Neural crest cell (in vitro differentiated cells): Measurements from ENCODE around the gene FAM210A. TPM values are rescaled to one million over a fixed set of nuclear protein-coding genes. Genes with fewer than 3 reads are reported as not detected.
A peak's percentile ranks its signal among the peaks of the same experiment; 100 is the strongest.

Experiments
- DNase-seq: peaks from one replicate; pipeline ENCODE4 v3.0.0; 2021; ENCODE audit warnings: low read depth, mixed read lengths, low spot score
- H3K27ac Mint-ChIP-seq: one replicate; pipeline ENCODE4 v1.8.0; 2021; ENCODE audit warnings: mild to moderate bottlenecking, mixed read lengths; ENCODE audit not compliant: unreplicated experiment
- H3K27me3 Mint-ChIP-seq: 2 replicates; pipeline ENCODE4 v1.8.0; 2021; ENCODE audit warnings: low read depth, mild to moderate bottlenecking, mixed read lengths
- H3K36me3 Mint-ChIP-seq: 2 replicates; pipeline ENCODE4 v1.8.0; 2021; ENCODE audit warnings: low read depth, mild to moderate bottlenecking, mixed read lengths
- H3K4me1 Mint-ChIP-seq: 2 replicates; pipeline ENCODE4 v1.8.0; 2021; ENCODE audit warnings: mixed read lengths
- H3K4me3 Mint-ChIP-seq: one replicate; pipeline ENCODE4 v1.8.0; 2021; ENCODE audit warnings: mild to moderate bottlenecking, mixed read lengths
- H3K9me3 Mint-ChIP-seq: 2 replicates; pipeline ENCODE4 v1.8.0; 2021; ENCODE audit warnings: mixed read lengths
- total RNA-seq: library from RNA; stranded (reverse); gene quantifications from 2 replicates; pipeline ENCODE4 v1.2.1, GENCODE V29; 2021
- TF ChIP-seq, protein P1 (sequence below): fragments of 200-600 bp; sonication (generic); conservative IDR thresholded peaks from 2 replicates; pipeline ENCODE4 v1.5.0; 2021; ENCODE audit warnings: antibody characterized with exemption, mild to moderate bottlenecking

Gene FAM210A
- total RNA-seq, 1 donor from 2014 or later, result 15.1 TPM

DNA sequence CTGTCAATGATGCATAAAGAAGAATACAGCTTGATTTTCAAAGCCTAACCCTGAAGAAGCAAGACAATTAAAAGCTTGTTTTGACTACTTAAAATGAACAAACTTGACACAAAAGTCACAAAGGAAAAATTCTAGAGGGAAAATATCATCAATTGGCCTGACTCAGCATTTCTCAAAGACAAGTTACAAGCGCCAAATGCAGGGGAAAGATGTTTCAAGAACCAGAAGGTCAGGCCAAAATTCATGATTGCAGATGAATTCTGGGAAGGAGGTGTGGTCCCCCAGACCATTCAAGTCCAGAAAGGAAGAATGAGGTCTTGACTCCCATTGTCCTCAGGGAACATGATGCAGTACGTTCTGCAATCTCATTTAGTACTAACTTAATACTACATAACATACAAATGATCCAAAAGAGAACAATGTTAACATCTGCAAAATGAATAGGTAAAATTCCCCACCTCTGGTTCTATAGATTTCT, 64.5 kb downstream of the FAM210A start:
- no peaks in the 10 kb centered on the region for H3K9me3 Mint-ChIP-seq

DNA sequence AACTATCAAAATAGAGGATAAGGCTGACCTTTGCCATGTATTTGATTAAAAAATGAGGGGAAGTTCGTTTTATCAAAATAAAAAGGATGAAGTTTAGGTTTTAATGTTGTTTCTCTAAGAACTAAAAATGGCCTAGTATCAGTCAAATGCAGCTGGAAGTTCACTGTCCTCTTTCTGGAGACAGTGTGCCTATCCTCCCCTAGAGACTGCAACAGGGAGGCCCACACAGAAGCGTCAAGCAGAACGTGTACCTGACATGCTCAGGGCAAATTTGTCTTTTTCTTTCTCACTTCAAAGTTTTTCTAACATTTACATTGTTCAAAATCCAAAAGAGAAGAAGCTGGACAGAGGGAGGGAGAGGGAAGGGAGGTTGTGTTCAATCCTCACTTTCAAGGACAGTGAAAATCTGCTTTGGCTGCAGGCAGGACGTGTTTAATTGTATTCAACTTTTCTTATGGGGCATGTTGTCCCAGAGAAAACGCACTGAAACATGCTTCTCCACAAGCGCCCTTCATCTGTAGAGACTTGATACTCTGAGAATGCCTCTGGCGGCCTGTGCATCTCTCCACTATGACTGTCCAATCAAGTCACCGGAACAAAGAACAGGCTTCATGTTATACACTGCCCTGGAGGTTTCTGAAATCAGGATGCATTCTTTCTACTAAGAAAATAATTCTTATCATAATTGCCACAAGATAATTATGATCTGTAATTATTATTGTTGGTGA, 65.1 kb downstream of the FAM210A start:
- Mint-ChIP-seq H3K36me3 (no peaks in the 10 kb centered on the region), H3K27me3 (no peaks in the 10 kb centered on the region), H3K9me3 (no peaks in the 10 kb centered on the region), H3K4me1 (peaks cover 11% of the 10 kb centered on the region), H3K27ac (peak overlapping the region; percentile 78), H3K4me3 (no peak overlapping the region)
- DNase-seq, result no peak
- TF ChIP-seq, protein P1, sequence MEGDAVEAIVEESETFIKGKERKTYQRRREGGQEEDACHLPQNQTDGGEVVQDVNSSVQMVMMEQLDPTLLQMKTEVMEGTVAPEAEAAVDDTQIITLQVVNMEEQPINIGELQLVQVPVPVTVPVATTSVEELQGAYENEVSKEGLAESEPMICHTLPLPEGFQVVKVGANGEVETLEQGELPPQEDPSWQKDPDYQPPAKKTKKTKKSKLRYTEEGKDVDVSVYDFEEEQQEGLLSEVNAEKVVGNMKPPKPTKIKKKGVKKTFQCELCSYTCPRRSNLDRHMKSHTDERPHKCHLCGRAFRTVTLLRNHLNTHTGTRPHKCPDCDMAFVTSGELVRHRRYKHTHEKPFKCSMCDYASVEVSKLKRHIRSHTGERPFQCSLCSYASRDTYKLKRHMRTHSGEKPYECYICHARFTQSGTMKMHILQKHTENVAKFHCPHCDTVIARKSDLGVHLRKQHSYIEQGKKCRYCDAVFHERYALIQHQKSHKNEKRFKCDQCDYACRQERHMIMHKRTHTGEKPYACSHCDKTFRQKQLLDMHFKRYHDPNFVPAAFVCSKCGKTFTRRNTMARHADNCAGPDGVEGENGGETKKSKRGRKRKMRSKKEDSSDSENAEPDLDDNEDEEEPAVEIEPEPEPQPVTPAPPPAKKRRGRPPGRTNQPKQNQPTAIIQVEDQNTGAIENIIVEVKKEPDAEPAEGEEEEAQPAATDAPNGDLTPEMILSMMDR, result no peak

More for the DNA sequence above, 64.5 kb downstream of the FAM210A start:
- TF ChIP-seq, protein P1, result no peak
- no peak for DNase-seq
- no peaks in the 10 kb centered on the region for H3K27me3 Mint-ChIP-seq
- H3K4me1 Mint-ChIP-seq, result peaks cover 11% of the 10 kb centered on the region
- H3K4me3 Mint-ChIP-seq, result no peak overlapping the region
- no peaks in the 10 kb centered on the region for H3K36me3 Mint-ChIP-seq
- no peak overlapping the region for H3K27ac Mint-ChIP-seq

DNA sequence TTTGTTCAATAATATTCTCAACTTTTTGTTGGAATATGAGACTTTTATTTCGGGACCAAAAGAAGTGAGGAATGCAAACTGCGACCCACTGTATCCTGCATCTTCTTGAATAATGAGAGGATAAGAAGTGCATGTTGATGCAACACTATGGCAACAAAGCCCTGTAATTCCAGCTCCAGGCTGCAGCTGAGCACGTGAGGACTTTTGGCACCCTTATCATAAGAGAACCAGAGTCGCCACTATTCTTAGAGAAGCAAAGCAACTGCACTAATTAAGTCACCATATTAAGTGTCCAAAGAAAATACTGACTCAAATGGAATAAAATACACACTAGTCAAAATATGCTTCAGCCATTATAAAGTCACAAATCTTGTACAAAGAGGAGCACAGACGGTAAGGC, 65.8 kb downstream of the FAM210A start:
- no peak for DNase-seq
- peaks cover 11% of the 10 kb centered on the region for H3K4me1 Mint-ChIP-seq
- TF ChIP-seq, protein P1, result no peak
- H3K36me3 Mint-ChIP-seq, result no peaks in the 10 kb centered on the region
- H3K4me3 Mint-ChIP-seq, result no peak overlapping the region
- H3K27ac Mint-ChIP-seq, result no peak overlapping the region
- H3K27me3 Mint-ChIP-seq, result no peaks in the 10 kb centered on the region
- H3K9me3 Mint-ChIP-seq, result no peaks in the 10 kb centered on the region

DNA sequence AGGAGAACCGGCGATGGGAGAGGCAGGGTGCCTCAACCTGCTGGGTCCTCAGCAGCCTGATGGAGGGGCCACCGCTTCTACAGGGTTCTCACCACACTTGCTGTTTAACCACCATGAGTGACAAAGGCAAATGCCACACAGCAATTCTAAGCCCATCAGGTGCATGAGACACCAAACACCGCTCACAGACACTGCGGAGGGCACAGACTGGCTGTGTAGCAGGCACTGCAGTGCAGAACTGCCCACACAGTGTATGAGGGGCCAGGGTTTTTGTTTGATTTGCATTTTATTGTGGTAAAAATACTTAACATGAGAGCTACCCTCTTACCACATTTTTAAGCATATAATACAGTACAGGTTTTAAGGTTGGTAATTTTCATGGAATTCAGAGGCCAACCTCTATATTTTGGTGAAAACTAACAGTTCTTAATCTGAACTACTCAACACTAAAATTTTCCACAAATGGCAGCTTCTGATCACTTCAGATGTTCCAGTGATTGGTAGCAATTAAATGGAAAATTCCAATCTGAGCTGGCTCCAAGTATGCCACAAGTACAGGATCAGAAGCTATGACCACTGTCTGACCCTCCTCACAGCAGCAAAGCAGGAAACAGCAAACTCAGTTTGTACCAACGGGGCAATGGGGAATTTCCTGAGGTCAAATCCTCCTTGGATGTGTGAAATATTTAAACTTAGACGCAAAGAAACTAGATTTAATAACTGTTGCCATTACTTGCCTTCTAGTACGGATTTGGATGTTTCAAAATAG, 67.7 kb downstream of the FAM210A start:
- TF ChIP-seq, protein P1, result no peak
- Mint-ChIP-seq H3K27ac (no peak overlapping the region), H3K9me3 (no peaks in the 10 kb centered on the region), H3K27me3 (no peaks in the 10 kb centered on the region), H3K4me1 (peaks cover 11% of the 10 kb centered on the region), H3K4me3 (no peak overlapping the region), H3K36me3 (no peaks in the 10 kb centered on the region)
- DNase-seq, result no peak

DNA sequence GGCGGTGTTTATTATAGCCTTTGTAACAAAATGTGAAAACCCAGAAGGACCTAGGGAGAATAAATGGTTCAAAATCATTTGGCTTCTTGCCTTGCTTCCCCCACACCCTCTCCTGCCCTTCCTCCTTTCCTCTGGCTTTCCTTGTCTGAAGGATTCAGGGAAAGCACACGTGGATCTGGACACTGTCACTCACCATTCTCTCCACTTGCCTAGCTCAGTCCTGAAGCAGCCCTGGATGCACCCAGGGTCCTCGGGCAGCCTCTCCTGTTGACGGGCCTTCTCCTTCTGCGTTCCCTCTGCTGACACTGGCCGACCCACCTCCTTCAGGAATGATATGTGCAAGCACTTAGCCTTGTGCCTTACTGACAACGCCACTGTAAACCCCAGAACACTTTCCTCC, 68.4 kb downstream of the FAM210A start:
- Mint-ChIP-seq H3K4me3 (no peak overlapping the region), H3K27me3 (no peaks in the 10 kb centered on the region), H3K4me1 (peaks cover 11% of the 10 kb centered on the region), H3K36me3 (no peaks in the 10 kb centered on the region), H3K27ac (no peak overlapping the region), H3K9me3 (no peaks in the 10 kb centered on the region)
- no peak for DNase-seq
- TF ChIP-seq, protein P1, result no peak
